Measurements from ENCODE around the gene MRPS2.
"Not testable (repeated sequence)": the region's sequence is repeated elsewhere in the genome, so short reads cannot be mapped to it uniquely, and the experiment has no call there.

The MRPS2 gene

DNA sequence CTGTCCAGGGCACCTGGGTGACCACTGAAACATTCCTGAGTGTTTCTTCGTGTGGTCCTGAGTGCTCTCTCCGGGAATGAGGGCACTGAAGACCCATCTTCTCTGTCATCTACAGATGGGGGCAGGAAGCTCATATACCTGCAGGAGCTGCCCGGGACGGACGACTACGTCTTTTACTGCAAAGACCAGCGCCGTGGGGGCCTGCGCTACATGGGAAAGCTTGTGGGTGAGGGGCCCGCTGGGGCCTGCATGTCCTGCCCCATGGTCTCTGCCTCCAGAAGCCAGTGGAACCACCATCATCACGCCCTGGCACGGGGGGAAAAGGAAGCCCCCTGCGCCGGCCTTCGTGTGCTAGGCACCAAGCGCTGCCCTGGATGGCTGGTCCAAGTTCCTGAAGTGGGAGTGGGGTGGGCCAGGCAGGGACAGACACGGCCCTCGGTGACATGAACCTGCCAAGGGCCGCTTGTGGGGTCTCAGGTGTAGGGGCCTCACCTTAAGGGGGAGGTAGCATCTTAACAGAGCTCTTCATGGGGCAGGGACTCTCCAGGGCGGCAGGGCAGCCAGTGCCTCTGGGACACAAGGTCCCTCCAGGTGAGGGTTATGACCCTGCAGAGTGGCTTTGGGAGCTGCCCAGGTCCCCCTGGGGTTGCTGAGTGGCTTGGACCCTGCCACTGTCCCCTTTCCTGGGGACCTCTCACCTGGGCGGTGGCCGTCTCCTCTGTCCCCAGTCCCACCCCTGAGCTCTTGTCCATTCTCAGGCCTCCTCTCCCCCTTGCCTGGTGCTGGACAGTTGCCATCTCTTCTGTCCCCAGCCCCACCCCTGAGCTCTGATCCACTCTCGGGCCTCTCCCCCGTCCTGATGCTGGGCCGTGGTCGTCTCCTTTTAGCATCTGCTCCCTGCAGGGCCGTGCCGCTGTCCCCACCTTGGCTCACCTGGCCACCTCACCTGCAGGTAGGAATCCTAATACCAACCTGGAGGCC lies 47.6 kb downstream of the MRPS2 start:
- H3K27ac ChIP-seq (ENCODE audit: low read depth, low read length), result no peak overlapping the region
- H3K27me3 ChIP-seq (ENCODE audit: control insufficient read depth in 5 of 5, insufficient read depth in 4 of 5, low read length in 5 of 5), result peaks cover 3 to 17% (median 5%) of the 10 kb centered on the region in 5 donors
- no peaks in the 10 kb centered on the region for H3K4me1 ChIP-seq (ENCODE audit: control insufficient read depth in 5 of 5, insufficient read depth in 5 of 5, low read length in 5 of 5)
- no peak overlapping the region for H3K9ac ChIP-seq (ENCODE audit: low read length in 5 of 5)
- H3K4me3 ChIP-seq (ENCODE audit: low read depth in 1 of 5, low read length in 5 of 5), result no peak overlapping the region
- H3K36me3 ChIP-seq (ENCODE audit: control insufficient read depth in 5 of 5, insufficient read depth in 5 of 5, low read length in 5 of 5), result no peaks in the 10 kb centered on the region
- no peaks in the 10 kb centered on the region for H3K9me3 ChIP-seq (ENCODE audit: control insufficient read depth in 5 of 5, low read length in 5 of 5)

DNA sequence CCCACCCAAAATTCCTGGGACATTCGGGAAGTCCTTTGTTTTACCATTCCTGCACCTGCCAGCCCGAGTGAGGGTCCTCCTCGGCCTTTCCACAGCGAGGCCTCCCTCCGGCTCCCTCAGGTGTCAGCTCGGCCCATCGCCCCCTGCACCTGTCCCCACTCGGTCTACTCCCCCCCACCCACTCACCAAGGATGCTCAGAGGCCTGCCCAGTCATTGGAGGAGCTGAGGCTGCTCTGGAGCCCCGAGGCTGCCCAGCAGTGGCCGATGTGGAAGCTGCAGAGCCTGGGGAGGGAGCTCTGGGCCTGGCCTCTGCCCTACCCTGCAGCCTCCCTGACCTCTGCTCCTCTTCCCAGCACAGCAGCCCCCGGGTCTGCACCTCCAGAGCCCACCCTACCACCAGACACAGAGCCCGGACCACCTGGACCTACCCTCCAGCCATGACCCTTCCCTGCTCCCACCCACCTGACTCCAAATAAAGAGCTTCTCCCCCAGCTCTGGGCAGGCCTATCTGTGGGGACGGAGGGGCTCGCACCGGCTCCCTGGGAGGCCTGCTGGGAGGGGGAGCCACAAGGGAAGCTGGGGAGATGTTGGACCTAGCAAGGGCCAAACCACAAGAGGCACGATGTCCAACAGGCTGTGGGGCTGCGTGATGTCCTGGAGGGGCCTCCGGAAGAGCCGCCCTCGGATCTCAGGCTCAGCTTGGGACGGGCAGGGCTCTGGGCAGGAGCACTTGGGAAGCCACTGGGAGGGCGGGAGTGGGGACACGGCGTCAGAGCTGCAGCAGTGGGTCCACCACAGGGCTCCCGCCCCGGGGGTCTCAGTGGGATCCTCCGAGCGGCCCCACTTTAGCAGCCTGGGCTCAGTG lies 49.2 kb downstream of the MRPS2 start:
- peaks cover 3 to 14% (median 4%) of the 10 kb centered on the region in 5 donors for H3K27me3 ChIP-seq (ENCODE audit: control insufficient read depth in 5 of 5, insufficient read depth in 4 of 5, low read length in 5 of 5)
- not testable (repeated sequence) for H3K9me3 ChIP-seq (ENCODE audit: control insufficient read depth in 5 of 5, low read length in 5 of 5); H3K27ac ChIP-seq (ENCODE audit: low read depth, low read length); H3K9ac ChIP-seq (ENCODE audit: low read length in 5 of 5); H3K36me3 ChIP-seq (ENCODE audit: control insufficient read depth in 5 of 5, insufficient read depth in 5 of 5, low read length in 5 of 5); H3K4me1 ChIP-seq (ENCODE audit: control insufficient read depth in 5 of 5, insufficient read depth in 5 of 5, low read length in 5 of 5); H3K4me3 ChIP-seq (ENCODE audit: low read depth in 1 of 5, low read length in 5 of 5)

DNA sequence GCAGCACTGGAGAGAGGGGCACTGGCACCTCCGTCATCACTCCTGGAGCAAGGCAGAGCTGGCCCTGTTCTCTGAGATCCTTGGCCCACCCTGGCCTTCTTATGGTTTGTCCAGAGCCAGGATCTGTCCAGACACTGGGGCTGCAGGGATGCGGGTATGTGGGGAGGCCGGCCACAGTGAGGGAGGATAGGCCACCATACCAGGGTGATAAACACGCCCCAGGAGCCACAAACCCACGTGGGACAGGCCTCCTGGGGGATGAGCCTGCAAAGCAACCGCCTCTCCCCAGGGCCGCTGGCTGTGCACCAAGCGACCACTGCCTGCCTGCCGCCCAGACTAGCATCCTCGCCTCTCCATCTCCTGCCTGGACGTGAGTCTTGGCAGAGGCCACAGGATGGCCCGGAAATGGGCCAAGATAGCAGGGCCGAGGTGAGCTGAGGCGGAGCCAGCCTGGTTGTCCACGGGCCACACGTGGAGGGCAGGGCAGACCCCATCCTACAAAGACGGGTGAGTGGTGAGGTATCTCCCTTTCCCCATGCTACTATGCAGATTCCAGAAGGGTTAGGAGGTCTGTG lies 49.9 kb downstream of the MRPS2 start:
- Histone ChIP-seq H3K36me3 (ENCODE audit: control insufficient read depth in 5 of 5, insufficient read depth in 5 of 5, low read length in 5 of 5) (no peaks in the 10 kb centered on the region), H3K27me3 (ENCODE audit: control insufficient read depth in 5 of 5, insufficient read depth in 4 of 5, low read length in 5 of 5) (peaks cover 3 to 14% (median 4%) of the 10 kb centered on the region in 5 donors), H3K4me3 (ENCODE audit: low read depth in 1 of 5, low read length in 5 of 5) (no peak overlapping the region), H3K4me1 (ENCODE audit: control insufficient read depth in 5 of 5, insufficient read depth in 5 of 5, low read length in 5 of 5) (no peaks in the 10 kb centered on the region), H3K9ac (ENCODE audit: low read length in 5 of 5) (no peak overlapping the region), H3K9me3 (ENCODE audit: control insufficient read depth in 5 of 5, low read length in 5 of 5) (no peaks in the 10 kb centered on the region), H3K27ac (ENCODE audit: low read depth, low read length) (no peak overlapping the region)

DNA sequence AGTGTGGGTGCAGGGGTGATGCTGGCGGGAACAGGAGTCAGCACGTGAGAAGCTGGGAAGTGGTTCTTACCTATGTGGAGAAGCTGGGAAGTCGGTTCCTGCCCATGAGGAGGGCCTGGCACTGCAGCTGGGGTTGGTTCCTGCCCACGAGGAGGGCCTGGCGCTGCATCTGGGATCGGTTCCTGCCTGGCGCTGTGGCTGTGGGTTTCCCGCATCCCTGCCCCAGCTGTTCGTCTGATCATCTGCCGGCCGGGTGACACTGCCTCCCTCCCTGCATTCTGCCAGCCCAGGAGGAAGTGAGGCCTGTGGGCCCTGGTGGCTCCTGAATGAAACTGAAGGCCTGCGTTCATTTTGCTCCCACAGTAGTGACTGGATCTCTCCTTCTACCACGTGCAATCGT lies 50.5 kb downstream of the MRPS2 start:
- Histone ChIP-seq H3K9me3 (ENCODE audit: control insufficient read depth in 5 of 5, low read length in 5 of 5) (no peaks in the 10 kb centered on the region), H3K4me1 (ENCODE audit: control insufficient read depth in 5 of 5, insufficient read depth in 5 of 5, low read length in 5 of 5) (no peaks in the 10 kb centered on the region), H3K36me3 (ENCODE audit: control insufficient read depth in 5 of 5, insufficient read depth in 5 of 5, low read length in 5 of 5) (no peaks in the 10 kb centered on the region), H3K27me3 (ENCODE audit: control insufficient read depth in 5 of 5, insufficient read depth in 4 of 5, low read length in 5 of 5) (peaks cover 3 to 14% (median 4%) of the 10 kb centered on the region in 5 donors), H3K27ac (ENCODE audit: low read depth, low read length) (no peak overlapping the region), H3K9ac (ENCODE audit: low read length in 5 of 5) (no peak overlapping the region), H3K4me3 (ENCODE audit: low read depth in 1 of 5, low read length in 5 of 5) (no peak overlapping the region)

DNA sequence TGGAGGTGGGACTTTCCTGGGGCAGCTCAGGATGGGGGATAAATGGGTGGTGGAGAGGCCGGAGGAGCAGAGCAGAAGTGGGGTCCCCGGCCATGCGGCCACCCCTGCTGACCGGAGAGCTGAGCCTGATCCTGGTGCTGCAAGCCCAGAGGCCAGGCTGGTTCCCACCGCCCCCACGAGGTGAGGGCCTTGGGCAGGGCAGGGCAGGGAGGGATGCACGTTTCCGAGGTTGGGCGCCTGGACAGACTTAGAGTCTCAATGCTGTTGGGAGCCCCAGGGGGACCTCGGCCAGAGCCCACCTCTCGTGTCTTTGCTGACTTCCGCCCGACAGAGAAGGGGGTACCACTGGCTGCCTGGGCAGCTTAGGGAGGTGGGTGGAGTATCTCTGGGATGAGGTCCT lies 51.0 kb downstream of the MRPS2 start:
- H3K36me3 ChIP-seq (ENCODE audit: control insufficient read depth in 5 of 5, insufficient read depth in 5 of 5, low read length in 5 of 5), result no peaks in the 10 kb centered on the region
- no peak overlapping the region for H3K4me3 ChIP-seq (ENCODE audit: low read depth in 1 of 5, low read length in 5 of 5)
- H3K27me3 ChIP-seq (ENCODE audit: control insufficient read depth in 5 of 5, insufficient read depth in 4 of 5, low read length in 5 of 5), result peaks cover 3 to 14% (median 4%) of the 10 kb centered on the region in 5 donors
- H3K9me3 ChIP-seq (ENCODE audit: control insufficient read depth in 5 of 5, low read length in 5 of 5), result no peaks in the 10 kb centered on the region
- H3K4me1 ChIP-seq (ENCODE audit: control insufficient read depth in 5 of 5, insufficient read depth in 5 of 5, low read length in 5 of 5), result no peaks in the 10 kb centered on the region
- no peak overlapping the region for H3K9ac ChIP-seq (ENCODE audit: low read length in 5 of 5)
- H3K27ac ChIP-seq (ENCODE audit: low read depth, low read length), result no peak overlapping the region

- no peak overlapping the region for H3K9ac ChIP-seq (ENCODE audit: low read length in 5 of 5)
- H3K4me3 ChIP-seq (ENCODE audit: low read depth in 1 of 5, low read length in 5 of 5), result no peak overlapping the region
- no peak overlapping the region for H3K27ac ChIP-seq (ENCODE audit: low read depth, low read length)
- H3K27me3 ChIP-seq (ENCODE audit: control insufficient read depth in 5 of 5, insufficient read depth in 4 of 5, low read length in 5 of 5), result peaks cover 3 to 14% (median 4%) of the 10 kb centered on the region in 5 donors
- no peaks in the 10 kb centered on the region for H3K36me3 ChIP-seq (ENCODE audit: control insufficient read depth in 5 of 5, insufficient read depth in 5 of 5, low read length in 5 of 5)
- no peaks in the 10 kb centered on the region for H3K9me3 ChIP-seq (ENCODE audit: control insufficient read depth in 5 of 5, low read length in 5 of 5)
- H3K4me1 ChIP-seq (ENCODE audit: control insufficient read depth in 5 of 5, insufficient read depth in 5 of 5, low read length in 5 of 5), result no peaks in the 10 kb centered on the region
Observed at GRCh38 chr9:135552021-135552697, 51.7 kb downstream of the MRPS2 start.

- H3K27me3 ChIP-seq (ENCODE audit: control insufficient read depth in 5 of 5, insufficient read depth in 4 of 5, low read length in 5 of 5), result peaks cover 3 to 14% (median 4%) of the 10 kb centered on the region in 5 donors
- no peak overlapping the region for H3K9ac ChIP-seq (ENCODE audit: low read length in 5 of 5)
- no peaks in the 10 kb centered on the region for H3K36me3 ChIP-seq (ENCODE audit: control insufficient read depth in 5 of 5, insufficient read depth in 5 of 5, low read length in 5 of 5)
- no peak overlapping the region for H3K27ac ChIP-seq (ENCODE audit: low read depth, low read length)
- H3K4me1 ChIP-seq (ENCODE audit: control insufficient read depth in 5 of 5, insufficient read depth in 5 of 5, low read length in 5 of 5), result no peaks in the 10 kb centered on the region
- H3K4me3 ChIP-seq (ENCODE audit: low read depth in 1 of 5, low read length in 5 of 5), result no peak overlapping the region
- H3K9me3 ChIP-seq (ENCODE audit: control insufficient read depth in 5 of 5, low read length in 5 of 5), result no peaks in the 10 kb centered on the region
Observed at GRCh38 chr9:135552698-135553171, 52.3 kb downstream of the MRPS2 start.

Data from subcutaneous abdominal adipose tissue (tissue), 5 donors.